Endothelial cell of umbilical vein (primary cell): Measurements from ENCODE around the gene SMTNL1. TPM values are rescaled to one million over a fixed set of nuclear protein-coding genes. Genes with fewer than 3 reads are reported as not detected.

Experiments
- BruUV-seq: library from RNA; stranded (reverse); fragments of 400-500 nt; replicated peaks from 2 replicates; lab custom pipeline; 2021; lab: Mats Ljungman, UMichigan
- CTCF ChIA-PET: fragments of 300-600, 350-600 bp; sonication (Branson Sonifier 250); formaldehyde crosslinking; loops from one replicate; lab custom pipeline; 2021; ENCODE audit warnings: antibody characterized with exemption, inconsistent platforms; lab: Charles Lee
- POLR2A ChIA-PET: fragments of 300-600, 350-600 bp; sonication (Branson Sonifier 250); formaldehyde crosslinking; loops from one replicate; lab custom pipeline; 2021; ENCODE audit warnings: antibody characterized with exemption, inconsistent platforms; lab: Charles Lee
- DNase-seq: peaks from one replicate; pipeline ENCODE4 v3.0.0-alpha.2; 2011; ENCODE audit warnings: low read depth, low spot score
- FAIRE-seq: peaks from 2 replicates; lab custom pipeline; 2011; peaks lifted over from hg19 to GRCh38; lab: Jason Lieb, UNC
- H2AFZ ChIP-seq: 2 replicates; pipeline ENCODE4 v1.6.0; 2012; ENCODE audit warnings: low read depth, low read length, control low read depth, inconsistent platforms
- H3K27ac ChIP-seq: 2 replicates; pipeline ENCODE4 v1.5.1; 2011; ENCODE audit warnings: low read depth, mild to moderate bottlenecking, control low read depth, low read length, moderate library complexity; ENCODE audit not compliant: insufficient read depth
- H3K27me3 ChIP-seq, 2 experiments: 2 replicates each; pipeline versions ENCODE4 v1.6.0 to v1.6.1; 2011; ENCODE audit warnings: low read length in 2 of 2, mixed read lengths in 1 of 2; ENCODE audit not compliant: control insufficient read depth in 2 of 2, insufficient read depth in 2 of 2
- H3K36me3 ChIP-seq, 2 experiments: 2 replicates in 1 of 2; 3 replicates in 1 of 2; pipeline ENCODE4 v1.5.1; 2011; ENCODE audit warnings: low read length in 2 of 2, mild to moderate bottlenecking in 1 of 2, moderate library complexity in 1 of 2; ENCODE audit not compliant: control insufficient read depth in 2 of 2, insufficient read depth in 2 of 2; ENCODE audit errors: extremely low read depth in 1 of 2
- H3K4me1 ChIP-seq: 3 replicates; pipeline ENCODE4 v1.5.1; 2011; ENCODE audit warnings: mild to moderate bottlenecking, low read length; ENCODE audit not compliant: control insufficient read depth, insufficient read depth; ENCODE audit errors: extremely low read depth
- H3K4me2 ChIP-seq: 2 replicates; pipeline ENCODE4 v1.6.1; 2011; ENCODE audit warnings: low read length, control low read depth, mixed read lengths; ENCODE audit not compliant: insufficient read depth
- H3K4me3 ChIP-seq, 3 experiments: fragments of 200-600 bp in 1 of 3; sonication (generic), shearing (Covaris generic) in 1 of 3; replicated peaks in 1 of 3; 2 replicates each; pipeline ENCODE4 v1.5.1; 2011 to 2016; ENCODE audit warnings: control low read depth in 3 of 3, low read length in 3 of 3, mild to moderate bottlenecking in 2 of 3, inconsistent platforms in 1 of 3, low read depth in 1 of 3, moderate library complexity in 1 of 3; ENCODE audit not compliant: insufficient read depth in 1 of 3
- H3K79me2 ChIP-seq: 2 replicates; pipeline ENCODE4 v1.6.0; 2012; ENCODE audit warnings: low read length, inconsistent platforms; ENCODE audit not compliant: control insufficient read depth, insufficient read depth
- H3K9ac ChIP-seq: replicated peaks from 2 replicates; pipeline ENCODE3; 2011; ENCODE audit warnings: low read length, control low read depth; ENCODE audit not compliant: insufficient read depth; ENCODE audit errors: extremely low read depth
- H3K9me1 ChIP-seq: replicated peaks from 3 replicates; pipeline ENCODE4 v1.6.0; 2011; ENCODE audit warnings: mild to moderate bottlenecking, low read length; ENCODE audit not compliant: control insufficient read depth, insufficient read depth; ENCODE audit errors: extremely low read depth
- H3K9me3 ChIP-seq: replicated peaks from 2 replicates; pipeline ENCODE4 v1.5.1; 2012; ENCODE audit warnings: low read length, inconsistent platforms; ENCODE audit not compliant: control insufficient read depth, insufficient read depth
- H4K20me1 ChIP-seq: replicated peaks from 2 replicates; pipeline ENCODE3; 2011; ENCODE audit warnings: mild to moderate bottlenecking, low read length; ENCODE audit not compliant: control insufficient read depth, insufficient read depth; ENCODE audit errors: extremely low read depth
- CTCF ChIP-seq, 2 donors: IDR thresholded peaks; 1 replicate in 1 of 2; 2 replicates in 1 of 2; pipeline ENCODE4 v1.5.1; 2011; ENCODE audit warnings: low read length in 2 of 2, mild to moderate bottlenecking in 2 of 2, moderate library complexity in 2 of 2, control low read depth in 1 of 2, inconsistent platforms in 1 of 2, low read depth in 1 of 2; ENCODE audit not compliant: insufficient read depth in 1 of 2; ENCODE audit errors: extremely low read depth in 1 of 2
- EZH2 ChIP-seq: IDR thresholded peaks from 2 replicates; pipeline ENCODE4 v1.6.1; 2012; ENCODE audit warnings: borderline replicate concordance, low read depth, mild to moderate bottlenecking, moderate library complexity, low read length, inconsistent platforms; ENCODE audit not compliant: severe bottlenecking
- FOS ChIP-seq: IDR thresholded peaks from 2 replicates; pipeline ENCODE4 v1.6.1; 2011; ENCODE audit warnings: mild to moderate bottlenecking, low read length, moderate library complexity, borderline replicate concordance; ENCODE audit not compliant: insufficient read depth
- GATA2 ChIP-seq: IDR thresholded peaks from 2 replicates; pipeline ENCODE4 v1.7.0; 2011; ENCODE audit warnings: low read depth, mild to moderate bottlenecking, moderate library complexity, mixed read lengths, low read length; ENCODE audit not compliant: insufficient read length, insufficient read depth
- JUN ChIP-seq: IDR thresholded peaks from 2 replicates; pipeline ENCODE4 v1.6.1; 2011; ENCODE audit warnings: borderline replicate concordance, low read depth; ENCODE audit not compliant: insufficient read length, insufficient read depth
- MAX ChIP-seq: IDR thresholded peaks from 2 replicates; pipeline ENCODE4 v1.6.1; 2011; ENCODE audit not compliant: insufficient read depth, insufficient read length
- MYC ChIP-seq: IDR thresholded peaks from one replicate; pipeline ENCODE4 v1.6.1; 2011; ENCODE audit warnings: mild to moderate bottlenecking, low read depth, low read length
- POLR2A ChIP-seq: IDR thresholded peaks from 2 replicates; pipeline ENCODE4 v1.6.1; 2012; ENCODE audit warnings: low read depth, mild to moderate bottlenecking, control low read depth, low read length
- POLR2AphosphoS5 ChIP-seq: IDR thresholded peaks from 2 replicates; pipeline ENCODE4 v1.6.1; 2012; ENCODE audit warnings: low read depth, mild to moderate bottlenecking, control low read depth, low read length, moderate library complexity; ENCODE audit not compliant: insufficient read depth
- dilution Hi-C: fragments of 300-500 bp; cut with MboI; formaldehyde crosslinking; loops from one replicate; pipeline ENCODE4 v1.15.0; 2019; ENCODE audit warnings: low sequenced_read_pairs; ENCODE audit not compliant: extremely low pct_ligation_motif_present
- intact Hi-C: fragments of 100-400 bp; cut with micrococcal nuclease; formaldehyde crosslinking; loops from one replicate; pipeline ENCODE4 v1.10.0; 2022
- polyA plus RNA-seq, 4 experiments: library from polyadenylated mRNA; depleted of rRNA in 3 of 4; stranded (reverse) in 3 of 4; unstranded in 1 of 4; fragments of >200 nt; gene quantifications; 2 replicates each; pipeline versions ENCODE4 v1.2.1 to v1.2.3, GENCODE V29; 2011 to 2012; ENCODE audit warnings: missing spikeins in 1 of 4
- total RNA-seq: library from RNA; stranded (reverse); gene quantifications from 2 replicates; pipeline ENCODE4 v1.2.3, GENCODE V29; 2021

Gene SMTNL1
- total and polyA plus RNA-seq, 2 donors (not counting 3 experiments of a cell fraction or from before 2014, with no cell fraction given): not detected

- Histone ChIP-seq H3K4me1 (peaks cover 7% of the 10 kb centered on the region), H2AFZ (no peak overlapping the region), H3K36me3 (no peaks in the 10 kb centered on the region), H3K4me2 (no peak overlapping the region), H3K27me3 (no peaks in the 10 kb centered on the region), H3K9me1 (no peaks in the 10 kb centered on the region), H4K20me1 (no peaks in the 10 kb centered on the region), H3K9ac (no peak overlapping the region), H3K27ac (no peak overlapping the region), H3K9me3 (no peaks in the 10 kb centered on the region), H3K4me3 (no peak overlapping the region), H3K79me2 (no peaks in the 10 kb centered on the region)
- intact Hi-C loops (no loop called here), dilution Hi-C loops (no loop called here)
- no peak for DNase-seq
- no TSS peak for BruUV-seq
- FAIRE-seq: no peak
- no peak for TF ChIP-seq POLR2A
- TF ChIP-seq EZH2: no peak
- POLR2A ChIA-PET: no interaction called here
- CTCF ChIA-PET: interaction anchor here (0.7 to 3.5 kb wide), 3 partner anchors 14 to 42 kb away, joined by 3 to 11 read pairs (median 6); no protein-coding TSS in a partner anchor
Observed at GRCh38 chr11:57500515-57500914, 36.9 kb upstream of the SMTNL1 start.

- H3K9me3 ChIP-seq: no peaks in the 10 kb centered on the region
- H3K9ac ChIP-seq: no peak overlapping the region
- POLR2A ChIA-PET: no interaction called here
- no peaks in the 10 kb centered on the region for H3K79me2 ChIP-seq
- no peak overlapping the region for H3K4me3 ChIP-seq
- no peaks in the 10 kb centered on the region for H4K20me1 ChIP-seq
- DNase-seq: no peak
- no peak overlapping the region for H3K27ac ChIP-seq
- H3K36me3 ChIP-seq: no peaks in the 10 kb centered on the region
- no TSS peak for BruUV-seq
- FAIRE-seq: no peak
- no peak overlapping the region for H3K4me2 ChIP-seq
- no peaks in the 10 kb centered on the region for H3K9me1 ChIP-seq
- TF ChIP-seq GATA2: no peak
- TF ChIP-seq JUN: no peak
- TF ChIP-seq MAX: no peak
- TF ChIP-seq EZH2: no peak
- TF ChIP-seq FOS: no peak
- TF ChIP-seq POLR2A: no peak
- TF ChIP-seq MYC: no peak
- no peak for TF ChIP-seq POLR2AphosphoS5
- no peak for TF ChIP-seq CTCF (IDR thresholded peaks at IDR 0.05; ENCODE audit: extremely low read depth in 1 of 2, insufficient read depth in 1 of 2, low read depth in 1 of 2, low read length in 2 of 2)
- dilution Hi-C loops (no loop called here), intact Hi-C loops (no loop called here)
- peaks cover 7% of the 10 kb centered on the region for H3K4me1 ChIP-seq
- H3K27me3 ChIP-seq: no peaks in the 10 kb centered on the region
- H2AFZ ChIP-seq: no peak overlapping the region
- CTCF ChIA-PET: interaction anchor here (0.7 to 3.5 kb wide), 4 partner anchors 14 to 144 kb away, joined by 3 to 11 read pairs (median 5); no protein-coding TSS in a partner anchor
Observed at GRCh38 chr11:57500926-57501325, 36.5 kb upstream of the SMTNL1 start.
